NCI-H2029 (cell line): ENCODE measurements around the gene ZNF593.

ENCODE experiments used
- DNase-seq: peaks from one replicate; lab custom pipeline; 2025; lab: John Stamatoyannopoulos, UW

ZNF593 gene

DNA sequence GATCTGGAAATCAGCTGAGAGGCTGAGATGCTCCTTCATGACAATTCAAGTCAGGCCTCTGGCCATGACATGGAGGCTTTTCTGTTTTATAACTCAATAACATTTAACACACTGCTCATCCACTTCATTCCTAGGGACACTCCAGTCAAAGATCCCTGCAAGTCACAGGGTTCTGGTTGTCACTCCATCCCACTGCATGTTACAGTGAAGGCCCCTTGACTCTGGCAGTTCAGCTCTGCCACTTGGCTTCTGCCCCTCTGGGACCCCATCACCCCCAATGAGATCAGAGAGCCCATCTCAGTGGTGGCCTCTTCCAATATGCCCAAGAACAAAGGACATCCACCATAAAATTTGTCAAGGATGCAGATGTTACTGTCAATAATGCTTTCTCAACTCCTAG lies 20.8 kb upstream of the ZNF593 start:
- DNase-seq = no peak

GRCh38 chr1:26153966-26154532 lies 15.7 kb upstream of the ZNF593 start:
- DNase-seq = no peak

DNA sequence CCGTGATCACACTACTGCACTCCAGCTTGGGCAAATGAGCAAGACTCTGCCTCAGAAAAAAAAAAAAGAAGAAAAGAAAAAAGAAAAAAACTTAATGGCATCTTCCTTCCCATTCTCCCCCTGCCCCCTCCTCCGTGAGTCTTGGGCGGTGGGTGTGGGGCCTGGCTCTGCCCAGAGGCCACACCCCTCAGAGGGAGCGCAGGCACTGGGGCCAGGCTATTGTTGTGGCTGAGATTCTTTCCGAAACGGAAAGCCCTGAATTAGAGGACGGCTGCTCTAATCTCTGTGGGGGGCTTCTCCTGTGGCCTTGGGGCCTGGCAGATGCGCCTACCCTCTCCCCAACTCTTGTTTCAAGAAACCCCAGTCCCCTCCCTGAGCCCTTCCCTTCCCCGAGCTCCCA lies 15.0 kb upstream of the ZNF593 start:
- DNase-seq = no peak

DNA sequence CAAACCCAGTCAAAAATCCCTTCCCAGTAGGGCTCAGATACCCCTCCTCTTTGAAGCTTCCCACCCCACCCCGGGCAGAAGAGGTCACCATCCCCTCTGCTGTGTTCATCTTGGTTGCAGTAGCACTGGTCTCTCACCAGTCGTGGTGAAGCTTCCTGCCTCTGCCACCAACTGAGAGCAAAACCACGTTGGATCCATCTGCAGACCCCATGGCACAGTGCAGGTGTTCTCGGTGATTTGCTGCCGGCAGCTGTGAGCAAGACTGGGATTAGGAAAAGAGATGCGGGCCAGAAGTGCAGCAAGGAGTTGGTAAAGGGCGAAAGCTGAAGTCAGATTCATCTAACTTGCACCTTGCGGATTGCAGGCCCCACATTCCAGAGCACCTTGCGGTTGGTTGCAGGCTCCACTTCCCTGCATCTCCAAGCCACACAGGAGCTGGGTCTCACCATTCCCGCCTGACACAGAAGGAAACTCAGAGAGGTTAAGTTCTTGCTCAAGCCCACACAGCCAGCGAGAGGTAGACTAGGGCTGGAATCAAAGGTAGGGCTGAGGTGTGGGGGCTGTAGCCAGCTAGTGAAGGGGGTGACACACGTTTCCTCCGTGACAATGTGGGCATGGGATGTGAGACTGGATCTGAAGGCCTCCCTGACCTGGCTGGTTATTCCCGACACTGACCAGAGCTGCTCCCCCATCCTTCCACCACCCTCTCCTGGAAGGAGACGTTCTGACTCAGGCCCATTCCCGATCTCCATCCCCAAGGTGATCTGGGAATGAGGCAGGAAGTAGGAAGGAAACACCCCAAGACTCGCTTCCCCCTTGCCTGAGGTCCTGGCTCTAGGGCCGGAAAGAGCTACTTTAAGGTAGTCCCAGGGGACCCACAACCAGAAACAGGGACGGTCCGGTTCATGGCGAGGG lies 14.1 kb upstream of the ZNF593 start:
- no peak for DNase-seq

- no peak for DNase-seq
Measured at GRCh38 chr1:26156285-26157038, 13.2 kb upstream of the ZNF593 start.

DNA sequence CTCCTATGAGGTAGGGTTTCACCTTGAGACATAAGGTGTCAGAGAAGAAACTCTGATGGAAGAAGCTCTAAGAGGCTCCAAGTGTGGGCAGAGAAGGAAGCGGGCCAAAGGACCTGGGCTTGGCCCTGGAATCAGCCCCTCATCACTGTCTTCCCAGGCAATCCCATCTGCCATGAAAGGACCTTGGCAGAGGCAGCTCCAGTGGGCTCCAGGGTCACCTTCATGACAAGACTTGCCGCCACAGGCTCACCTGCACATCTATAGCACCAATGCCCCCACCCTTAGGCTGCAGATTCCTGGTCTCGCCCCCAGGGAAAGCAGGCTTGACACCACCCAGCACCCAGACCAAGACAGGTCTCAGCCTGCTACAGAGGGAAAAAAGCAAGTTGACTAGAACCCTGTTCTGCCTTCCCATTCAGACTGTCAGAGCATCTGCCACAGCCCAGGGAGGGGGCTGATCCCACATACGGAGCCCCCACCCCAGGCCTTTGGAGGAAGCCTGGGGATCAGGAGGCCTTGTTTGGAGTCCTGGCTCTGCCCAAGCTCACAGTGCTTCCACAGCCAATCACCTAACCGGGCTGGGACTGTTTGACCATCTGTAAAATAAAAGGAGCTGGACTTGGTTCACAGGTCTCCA lies 11.3 kb upstream of the ZNF593 start:
- DNase-seq = no peak

- DNase-seq = no peak
Measured at GRCh38 chr1:26158908-26159742, 10.6 kb upstream of the ZNF593 start, which contains the start of gene FAM110D. Gene FAM110D (plus strand): TSS chr1:26159079. CDS start chr1:26161292, 2,213 bp downstream.

- DNase-seq = no peak
Measured at GRCh38 chr1:26159743-26160039, 10.0 kb upstream of the ZNF593 start.

- no peak for DNase-seq
Measured at GRCh38 chr1:26160527-26161414, 8.9 kb upstream of the ZNF593 start.

DNA sequence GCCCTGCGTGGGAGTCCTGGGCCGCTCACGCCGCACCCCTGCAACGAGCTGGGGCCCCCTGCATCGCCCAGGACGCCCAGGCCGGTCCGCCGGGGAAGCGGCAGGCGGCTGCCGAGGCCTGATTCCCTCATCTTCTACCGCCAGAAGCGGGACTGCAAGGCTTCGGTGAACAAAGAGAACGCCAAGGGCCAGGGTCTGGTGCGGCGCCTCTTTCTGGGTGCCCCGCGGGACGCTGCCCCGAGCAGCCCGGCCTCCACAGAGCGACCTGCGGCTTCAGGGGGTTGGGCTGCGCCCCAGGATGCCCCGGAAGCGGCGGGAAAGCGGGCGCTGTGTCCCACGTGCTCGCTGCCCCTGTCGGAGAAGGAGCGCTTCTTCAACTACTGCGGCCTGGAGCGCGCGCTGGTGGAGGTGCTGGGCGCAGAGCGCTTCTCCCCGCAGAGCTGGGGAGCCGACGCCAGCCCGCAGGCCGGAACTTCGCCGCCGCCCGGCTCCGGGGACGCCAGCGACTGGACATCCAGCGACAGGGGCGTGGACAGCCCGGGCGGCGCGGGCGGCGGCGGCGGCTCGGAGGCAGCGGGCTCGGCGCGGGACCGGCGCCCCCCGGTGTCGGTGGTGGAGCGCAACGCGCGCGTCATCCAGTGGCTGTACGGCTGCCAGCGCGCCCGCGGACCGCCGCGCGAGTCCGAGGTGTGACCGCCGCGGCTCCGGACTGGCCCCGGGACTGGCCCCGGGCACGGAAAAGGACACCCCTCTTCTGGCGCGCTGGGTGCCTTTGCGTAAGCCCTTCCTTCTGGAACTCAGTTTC lies 8.1 kb upstream of the ZNF593 start:
- no peak for DNase-seq

DNA sequence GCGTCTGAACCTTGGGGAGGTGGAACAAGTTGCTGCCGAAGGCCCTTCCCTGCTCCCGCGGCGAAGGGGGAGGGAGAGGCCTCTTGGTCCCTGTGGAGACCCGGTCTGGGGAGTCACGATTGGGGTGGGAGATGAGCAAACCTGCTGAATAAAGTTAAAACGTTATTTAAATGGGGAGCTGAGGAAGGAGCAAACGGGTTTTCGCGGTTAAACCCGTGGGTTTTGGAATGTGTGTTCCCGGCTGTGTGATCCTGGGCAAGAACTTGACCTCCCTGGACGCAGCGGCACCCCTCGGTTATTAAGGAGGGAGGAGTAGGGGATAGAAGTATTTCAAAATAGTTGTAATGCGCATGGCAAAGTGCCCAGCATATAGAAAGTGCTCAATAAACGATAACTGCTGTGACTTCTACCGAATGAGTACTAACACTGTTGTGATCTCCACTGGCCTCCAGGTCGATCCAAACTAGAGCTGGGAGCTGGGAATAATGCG lies 7.4 kb upstream of the ZNF593 start:
- DNase-seq = no peak

GRCh38 chr1:26163684-26164035 lies 6.0 kb upstream of the ZNF593 start:
- DNase-seq = no peak

DNA sequence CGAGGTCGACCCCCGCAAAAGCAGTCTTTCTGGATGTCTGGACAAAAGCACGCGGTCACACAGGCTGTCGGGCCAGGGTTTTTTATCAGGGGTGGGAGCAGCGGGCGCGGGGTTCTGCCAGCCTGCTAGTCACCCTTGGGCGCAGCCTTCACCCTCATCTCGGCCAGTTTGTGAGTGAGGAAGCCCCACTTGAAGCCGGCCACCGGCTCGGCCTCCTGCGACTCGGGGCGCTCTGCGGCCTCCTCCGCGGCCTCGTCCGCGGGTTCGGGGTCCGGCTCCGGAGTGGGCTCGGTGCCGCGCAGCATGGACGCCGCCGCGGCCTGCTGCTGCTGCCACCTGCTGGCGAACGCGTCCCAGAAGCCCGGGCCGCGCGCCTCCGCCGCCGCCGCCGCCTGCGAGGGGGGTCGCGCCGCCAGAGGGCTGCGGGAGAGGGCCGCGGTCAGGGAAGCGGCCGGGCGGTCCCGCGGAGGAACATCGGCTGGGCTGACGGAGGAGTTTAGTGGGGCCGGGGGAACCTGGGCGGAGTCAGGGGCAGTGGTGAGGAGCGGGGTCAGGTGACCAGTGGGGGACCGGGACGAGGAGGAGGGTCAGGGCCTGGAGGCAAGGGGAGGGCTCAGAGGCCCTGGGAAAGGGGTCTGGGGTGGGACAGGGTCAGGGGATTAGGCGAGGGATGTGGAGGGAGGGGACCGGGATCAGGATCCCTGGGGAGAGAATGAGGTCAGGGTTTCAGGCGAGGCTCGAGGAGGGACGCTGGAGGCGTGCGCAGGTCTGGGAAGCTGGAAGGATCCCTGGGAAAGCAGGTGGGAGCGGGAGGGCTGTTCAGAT lies 5.5 kb upstream of the ZNF593 start:
- DNase-seq = no peak

DNA sequence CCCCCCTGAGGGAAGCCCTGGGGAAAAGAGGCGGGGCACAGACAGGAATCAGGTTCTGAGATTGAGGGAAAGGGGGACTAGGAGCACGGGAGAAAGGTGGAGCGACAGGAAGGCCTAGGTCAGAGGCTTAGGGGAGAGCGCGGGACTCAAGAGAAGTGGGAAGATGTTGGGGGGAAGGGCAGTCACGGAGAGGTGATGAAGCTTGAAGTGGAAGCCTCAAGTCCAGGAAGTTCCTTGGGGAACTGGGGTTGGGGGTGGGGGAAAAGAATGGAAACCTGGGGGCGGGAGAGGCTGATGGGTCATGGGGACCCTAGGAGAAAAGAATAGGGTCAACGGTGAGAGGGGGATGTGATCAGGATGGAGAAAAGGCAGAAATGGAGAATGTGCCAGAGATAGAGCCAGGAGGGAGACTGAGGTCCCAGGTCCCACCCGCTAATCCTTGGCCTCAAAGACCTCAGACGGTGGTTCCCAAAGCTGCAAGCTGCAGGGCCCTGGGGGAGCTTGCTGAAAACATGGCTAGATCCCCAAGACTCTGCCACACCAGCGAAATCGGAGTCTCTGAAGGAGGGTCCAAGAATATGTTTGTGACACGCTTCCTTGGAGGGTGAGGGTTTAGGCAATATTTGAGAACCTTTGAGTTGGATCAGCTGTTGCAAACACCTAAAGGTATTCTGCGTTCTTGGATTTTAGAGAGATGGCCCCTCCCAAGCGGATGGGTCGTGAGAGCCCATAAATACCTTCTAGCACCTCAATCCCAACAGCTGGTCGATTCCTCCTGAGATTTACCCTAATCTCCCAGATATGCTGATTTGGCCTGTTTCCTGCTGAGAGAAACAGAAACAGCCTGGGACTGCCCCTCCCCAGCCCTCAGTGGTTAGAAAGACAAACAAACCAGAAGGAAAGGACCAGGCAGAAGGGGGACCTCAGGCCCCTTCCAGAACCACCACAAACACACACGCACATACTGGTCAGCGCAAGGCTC lies 4.6 kb upstream of the ZNF593 start:
- no peak for DNase-seq

DNA sequence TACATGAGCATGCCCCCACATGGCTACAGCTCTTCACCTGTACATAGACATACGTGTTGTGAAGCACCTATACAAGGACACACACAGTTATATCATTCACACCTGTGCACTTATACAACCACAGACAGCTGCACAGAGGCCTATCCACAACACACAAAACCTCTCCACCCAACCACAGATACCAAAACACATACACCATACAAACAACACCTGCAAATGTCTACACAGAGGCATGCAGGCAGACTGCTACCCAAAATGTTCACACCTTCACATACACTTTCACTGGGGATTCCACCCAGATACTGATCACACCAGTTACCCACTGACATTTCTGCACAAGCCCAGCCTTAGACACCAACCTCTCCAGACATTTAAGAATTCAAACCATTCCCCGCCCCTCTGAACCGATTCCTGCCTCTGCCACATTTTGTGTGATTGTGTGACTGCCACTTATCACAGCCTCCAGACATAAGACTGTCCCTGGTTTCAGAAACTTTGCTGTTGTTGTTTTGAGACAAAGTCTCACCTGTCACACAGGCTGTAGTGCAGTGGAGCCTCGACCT lies 2.9 kb upstream of the ZNF593 start:
- no peak for DNase-seq

GRCh38 chr1:26168410-26169197 lies 1.1 kb upstream of the ZNF593 start, which contains the start of gene C1orf232:
Gene C1orf232 (minus strand): TSS chr1:26168963. CDS start chr1:26168499, 464 bp downstream.
- DNase-seq = no peak
